HepG2 (cell line): ENCODE results near the gene TMEM121. TPM values are rescaled to one million over a fixed set of nuclear protein-coding genes. Genes with fewer than 3 reads are reported as not detected.
A peak's percentile ranks its signal among the peaks of the same experiment; 100 is the strongest.

Experiments used
- BRD4 ChIP-seq: sonication (generic); formaldehyde crosslinking; IDR thresholded peaks from 2 replicates; pipeline ENCODE4 v1.4.0; 2020; ENCODE audit warnings: missing genetic modification reagents
- CBX2 ChIP-seq, 2 experiments: fragments of 200-600 bp in 1 of 2; sonication (generic); formaldehyde crosslinking in 1 of 2; IDR thresholded peaks; 2 replicates each; pipeline versions ENCODE4 v1.7.0 to v1.8.1; 2018 to 2022; ENCODE audit warnings: low read depth in 2 of 2, low read length in 1 of 2, mild to moderate bottlenecking in 1 of 2, missing genetic modification reagents in 1 of 2
- CHD2 ChIP-seq: IDR thresholded peaks from 2 replicates; pipeline ENCODE4 v1.6.1; 2011; ENCODE audit warnings: low read depth, low read length, improper control_type of control experiment
- CREB3 ChIP-seq: sonication (generic); formaldehyde crosslinking; IDR thresholded peaks from 2 replicates; pipeline ENCODE4 v1.5.0; 2020; ENCODE audit warnings: missing genetic modification reagents
- DMTF1 ChIP-seq: sonication (generic); formaldehyde crosslinking; IDR thresholded peaks from 2 replicates; pipeline ENCODE4 v1.4.0; 2020; ENCODE audit warnings: mild to moderate bottlenecking, missing genetic modification reagents
- E2F2 ChIP-seq: sonication (generic); formaldehyde crosslinking; IDR thresholded peaks from 2 replicates; pipeline ENCODE4 v1.4.0; 2020; ENCODE audit warnings: missing genetic modification reagents, borderline replicate concordance
- PAF1 ChIP-seq: IDR thresholded peaks from 2 replicates; pipeline ENCODE4 v1.6.1; 2016; ENCODE audit warnings: missing genetic modification reagents, missing compliant biosample characterization
- TBX3 ChIP-seq: fragments of 450-650 bp; IDR thresholded peaks from 2 replicates; pipeline ENCODE4 v1.6.1; 2017; ENCODE audit warnings: antibody characterized with exemption, mild to moderate bottlenecking, inconsistent platforms, borderline replicate concordance
- U2AF2 ChIP-seq: fragments of 200-400 bp; formaldehyde crosslinking; IDR thresholded peaks from 2 replicates; pipeline ENCODE4 v1.6.1; 2017; ENCODE audit warnings: low read depth, mild to moderate bottlenecking, low read length
- ZHX2 ChIP-seq, 2 experiments: sonication (generic) in 1 of 2; formaldehyde crosslinking in 1 of 2; IDR thresholded peaks; 2 replicates each; pipeline versions ENCODE4 v1.6.1 to v1.9.0; 2014 to 2022; ENCODE audit warnings: antibody characterized with exemption in 1 of 2, borderline replicate concordance in 1 of 2, inconsistent platforms in 1 of 2, low read depth in 1 of 2, missing genetic modification reagents in 1 of 2
- ZMYM3 ChIP-seq: sonication (generic); formaldehyde crosslinking; IDR thresholded peaks from 2 replicates; pipeline ENCODE4 v1.5.1; 2020; ENCODE audit warnings: mild to moderate bottlenecking, missing genetic modification reagents
- ZNF235 ChIP-seq: sonication (generic); formaldehyde crosslinking; IDR thresholded peaks from 2 replicates; pipeline ENCODE4 v1.8.1; 2023; ENCODE audit warnings: mild to moderate bottlenecking, missing genetic modification reagents, borderline replicate concordance
- ZNF329 ChIP-seq: sonication (generic); formaldehyde crosslinking; IDR thresholded peaks from 2 replicates; pipeline ENCODE4 v1.9.0; 2021; ENCODE audit warnings: low read depth, mild to moderate bottlenecking, missing genetic modification reagents
- ZNF343 ChIP-seq: sonication (generic); formaldehyde crosslinking; IDR thresholded peaks from 2 replicates; pipeline ENCODE4 v1.4.0; 2020; ENCODE audit warnings: mild to moderate bottlenecking, missing genetic modification reagents
- ZNF468 ChIP-seq: sonication (generic); formaldehyde crosslinking; IDR thresholded peaks from 2 replicates; pipeline ENCODE4 v1.8.0; 2022; ENCODE audit warnings: mild to moderate bottlenecking, moderate library complexity, missing genetic modification reagents
- ZNF530 ChIP-seq: sonication (generic); formaldehyde crosslinking; IDR thresholded peaks from 2 replicates; pipeline ENCODE4 v1.5.0; 2020; ENCODE audit warnings: low read depth, mild to moderate bottlenecking, missing genetic modification reagents
- ZNF749 ChIP-seq: sonication (generic); formaldehyde crosslinking; IDR thresholded peaks from 2 replicates; pipeline ENCODE4 v1.8.0; 2022; ENCODE audit warnings: mild to moderate bottlenecking, missing genetic modification reagents, moderate library complexity, borderline replicate concordance
- polyA plus RNA-seq, 8 experiments: library from polyadenylated mRNA; depleted of rRNA in 3 of 8; stranded (reverse) in 7 of 8; unstranded in 1 of 8; fragments of >200 nt; fragmentation: Illumina TruSeq in 4 of 8; extraction: Trizol in 4 of 8; gene quantifications; 2 replicates each; pipeline versions ENCODE4 v1.2.1 to v1.2.3, GENCODE V29; 2011 to 2016; ENCODE audit warnings: low read depth in 4 of 8, missing spikeins in 1 of 8, mixed read lengths in 1 of 8; ENCODE audit not compliant: insufficient read depth in 1 of 8
- total RNA-seq, 5 experiments: library from RNA; depleted of rRNA; stranded (reverse); fragments of >200 nt; fragmentation: Illumina TruSeq; extraction: Trizol; gene quantifications; 2 replicates each; pipeline ENCODE4 v1.2.3, GENCODE V29; 2016; ENCODE audit warnings: low read depth in 1 of 5

Gene TMEM121
- total and polyA plus RNA-seq, 2 of the 13 experiments (the other 11 are each of a cell fraction or from before 2014, with no cell fraction given) = 6.6 to 19.0 TPM

GRCh38 chr14:105498430-105499255, 27.7 kb upstream of the TMEM121 start (continued):
- TF ChIP-seq DMTF1 = no peak
- no peak for TF ChIP-seq TBX3
- no peak for TF ChIP-seq ZNF749 (CRISPR knock-in tag)
- no peak for TF ChIP-seq PAF1
- no peak for TF ChIP-seq ZNF329 (CRISPR knock-in tag)
- no peak for TF ChIP-seq ZNF530
- 0 out of 2 replicates have a peak, but pooled peaks have one; percentile 27 for TF ChIP-seq BRD4 (CRISPR knock-in tag)
- no peak for TF ChIP-seq E2F2 (CRISPR knock-in tag)
- TF ChIP-seq CBX2 (IDR thresholded peaks at IDR 0.05; ENCODE audit: low read depth, low read length) = no peak
- TF ChIP-seq CBX2 (CRISPR knock-in tag; IDR thresholded peaks at IDR 0.05; ENCODE audit: low read depth) = no peak
- TF ChIP-seq ZMYM3 = peak; percentile 87
- TF ChIP-seq CREB3 (CRISPR knock-in tag) = no peak
- TF ChIP-seq ZNF468 = no peak
- peak; percentile 34; the same call in 1 of the 2 replicates for TF ChIP-seq ZNF343 (CRISPR knock-in tag)
- no peak for TF ChIP-seq U2AF2
- no peak for TF ChIP-seq ZNF235
- TF ChIP-seq ZHX2 (IDR thresholded peaks at IDR 0.05; ENCODE audit: low read depth) = no peak
- no peak for TF ChIP-seq ZHX2 (CRISPR knock-in tag; IDR thresholded peaks at IDR 0.05; ENCODE audit: borderline replicate concordance)
- TF ChIP-seq CHD2 = no peak
